SIG-M5 (cell line): ENCODE data around the gene RFX2.
A peak's percentile ranks its signal among the peaks of the same experiment; 100 is the strongest.

Experiments
- DNase-seq: peaks from one replicate; lab custom pipeline; 2025; lab: John Stamatoyannopoulos, UW

The RFX2 gene

DNA sequence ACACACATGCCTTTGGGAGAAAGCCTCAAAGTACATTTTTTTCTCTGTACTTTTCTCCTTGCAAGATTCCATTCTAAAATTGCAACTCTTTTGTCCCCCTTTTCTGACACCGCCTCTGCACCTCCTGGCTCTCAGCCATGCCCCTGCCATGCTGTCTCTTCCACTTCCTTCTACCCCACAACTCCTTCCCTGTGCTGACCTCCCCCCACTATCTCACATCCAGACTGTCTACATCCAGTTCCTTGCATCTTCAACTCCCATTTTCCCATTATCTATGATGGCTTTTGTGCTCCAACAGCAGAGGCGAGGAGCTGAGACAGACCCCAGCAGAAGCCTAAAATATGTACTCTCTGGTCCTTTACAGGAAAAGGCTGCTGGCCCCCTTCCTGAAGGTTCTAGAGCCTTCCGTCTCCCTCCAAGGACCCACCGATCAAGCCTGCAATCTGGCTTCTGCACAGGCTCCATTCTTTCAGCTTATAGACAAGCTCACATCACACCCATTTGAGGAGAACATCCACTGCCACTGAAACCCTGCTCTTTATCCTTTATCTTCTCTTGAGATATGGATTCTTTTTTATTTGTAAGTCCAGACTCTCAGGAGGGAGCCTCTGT, 50.2 kb downstream of the RFX2 start:
- no peak for DNase-seq

DNA sequence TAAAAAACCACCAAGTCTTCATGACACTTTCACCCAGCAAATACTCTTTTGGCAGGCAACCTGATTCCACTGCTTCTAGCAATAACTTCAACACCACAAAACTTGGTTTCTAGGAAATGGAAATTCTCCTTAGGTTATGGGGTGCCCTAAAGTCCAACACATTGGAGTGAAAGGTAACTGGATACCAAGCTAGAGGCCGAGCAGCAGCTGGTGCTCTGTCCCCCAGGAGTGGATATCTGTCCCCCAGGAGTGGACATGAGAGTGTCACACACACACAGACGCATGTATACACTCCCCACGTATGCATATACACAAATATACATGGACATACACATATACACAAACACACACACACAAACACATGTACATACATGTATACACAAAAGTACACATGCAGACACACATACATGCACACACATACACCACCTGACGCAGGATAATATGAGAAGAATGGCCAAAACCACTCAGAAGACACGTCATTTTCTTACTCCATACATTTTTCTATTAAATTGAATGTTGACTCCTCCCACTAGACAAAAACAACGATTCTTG, 50.8 kb downstream of the RFX2 start:
- DNase-seq, result no peak

DNA sequence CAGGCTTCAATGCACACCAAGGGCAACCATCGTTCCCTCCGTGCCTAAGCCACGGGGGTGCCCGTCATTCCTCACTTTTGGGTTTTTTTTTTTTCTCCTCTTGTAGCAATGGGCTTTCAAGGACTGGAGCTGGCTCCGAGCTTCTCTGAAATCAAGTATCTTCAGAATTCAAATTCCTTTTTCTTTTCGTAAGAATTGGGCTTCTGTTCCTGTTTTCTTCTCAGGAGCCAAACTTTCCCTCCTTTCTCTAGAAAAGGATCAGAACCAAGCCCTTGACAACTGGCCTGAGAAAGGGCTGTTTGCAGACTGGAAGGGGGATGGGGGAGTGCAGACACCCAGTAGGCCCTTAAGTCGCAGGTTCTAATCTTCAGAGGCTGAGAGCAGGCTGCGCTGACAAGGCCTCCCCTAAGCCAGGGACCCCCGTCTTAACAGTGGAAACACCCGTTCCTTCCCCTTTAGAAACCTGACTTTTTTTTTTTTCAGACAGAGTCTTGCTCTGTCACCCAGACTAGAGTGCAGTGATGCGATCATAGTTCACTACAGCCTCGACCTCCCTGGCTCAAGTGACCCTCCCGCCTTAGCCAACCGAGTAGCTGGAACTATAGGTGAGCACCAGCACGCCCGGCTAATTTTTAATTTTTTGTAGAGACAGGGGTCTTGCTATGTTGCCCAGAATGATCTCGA, 51.6 kb downstream of the RFX2 start:
- DNase-seq, result no peak

DNA sequence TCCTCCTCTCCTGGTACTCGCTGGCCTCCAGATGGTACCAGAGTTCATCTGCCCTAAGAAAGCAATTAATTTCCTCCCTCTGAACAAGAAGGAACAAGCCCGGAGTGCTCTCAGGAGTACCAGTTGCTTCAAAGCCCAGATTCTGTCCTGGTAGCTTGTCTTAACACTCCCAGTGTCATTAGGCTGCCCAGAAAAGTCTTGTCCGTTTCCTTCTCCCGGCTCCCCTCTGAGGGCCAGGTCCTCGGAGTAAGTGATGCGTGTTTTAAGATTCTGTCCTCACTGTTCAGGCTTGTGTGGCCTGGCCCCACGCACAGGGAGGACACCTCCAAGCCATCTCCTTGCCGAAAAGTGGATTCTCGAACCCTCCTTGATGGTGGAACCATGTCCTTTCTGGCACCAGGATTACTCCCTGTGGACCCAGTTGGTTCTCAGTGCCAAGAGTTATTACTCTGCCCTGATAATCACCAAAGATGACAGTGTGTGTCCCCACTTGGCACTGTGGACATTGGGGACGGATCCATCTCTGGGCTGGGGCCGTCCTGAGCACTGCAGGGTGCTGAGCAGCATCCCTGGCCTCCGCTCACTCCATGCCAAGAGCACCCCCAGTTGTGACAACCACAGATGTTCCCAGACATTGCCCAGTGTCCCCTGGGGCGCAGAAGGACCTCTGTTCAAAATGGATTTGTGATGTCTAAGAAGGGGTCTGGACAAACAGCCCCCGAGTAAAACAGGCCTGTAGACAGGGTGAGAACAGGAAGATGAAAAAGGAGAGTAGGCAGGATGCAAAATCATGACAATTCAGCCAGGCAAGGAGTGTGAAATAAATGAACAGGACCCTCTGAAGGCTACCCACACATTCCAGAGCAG, 52.4 kb downstream of the RFX2 start:
- DNase-seq, result no peak

DNA sequence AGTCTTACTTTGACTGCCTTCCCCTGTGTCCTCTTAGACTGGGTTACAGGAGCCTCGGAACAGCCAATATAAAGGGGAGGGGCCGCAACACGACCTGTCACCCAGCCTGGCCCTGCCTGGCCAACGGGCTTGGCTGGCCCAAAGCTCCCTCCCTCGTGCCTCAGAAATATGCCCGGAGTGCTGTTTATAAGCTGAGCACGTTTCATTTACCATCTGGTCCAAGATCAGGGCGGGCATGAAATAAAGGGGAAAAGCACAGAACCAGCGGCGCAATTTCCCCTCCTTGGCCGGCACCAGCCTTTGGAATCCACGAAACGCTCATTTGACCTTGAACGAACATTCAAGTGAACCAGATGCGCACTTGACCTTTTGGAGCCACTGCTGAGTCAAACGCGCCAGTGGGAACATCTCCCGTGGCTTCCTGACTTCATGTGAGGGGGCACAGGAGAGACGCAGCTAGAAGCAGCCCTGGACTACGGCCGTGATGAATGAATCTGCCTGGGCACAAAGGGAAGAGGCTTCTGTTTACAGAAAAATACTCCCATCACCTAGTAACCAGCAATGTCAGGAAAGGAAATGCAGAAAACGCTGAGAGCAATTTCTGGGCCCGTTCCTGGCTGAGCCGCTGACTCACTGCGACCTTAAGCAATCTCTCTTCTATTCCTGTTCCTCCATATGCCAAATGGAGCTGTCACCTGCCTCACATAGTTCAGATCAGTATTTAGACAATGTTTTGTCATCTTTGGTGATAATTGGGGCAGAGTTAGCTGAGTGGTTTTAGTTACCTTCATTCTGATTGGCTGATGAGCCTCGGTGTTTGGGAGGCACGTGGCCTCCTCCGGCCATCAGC, 53.3 kb downstream of the RFX2 start:
- peak; percentile 94 for DNase-seq

DNA sequence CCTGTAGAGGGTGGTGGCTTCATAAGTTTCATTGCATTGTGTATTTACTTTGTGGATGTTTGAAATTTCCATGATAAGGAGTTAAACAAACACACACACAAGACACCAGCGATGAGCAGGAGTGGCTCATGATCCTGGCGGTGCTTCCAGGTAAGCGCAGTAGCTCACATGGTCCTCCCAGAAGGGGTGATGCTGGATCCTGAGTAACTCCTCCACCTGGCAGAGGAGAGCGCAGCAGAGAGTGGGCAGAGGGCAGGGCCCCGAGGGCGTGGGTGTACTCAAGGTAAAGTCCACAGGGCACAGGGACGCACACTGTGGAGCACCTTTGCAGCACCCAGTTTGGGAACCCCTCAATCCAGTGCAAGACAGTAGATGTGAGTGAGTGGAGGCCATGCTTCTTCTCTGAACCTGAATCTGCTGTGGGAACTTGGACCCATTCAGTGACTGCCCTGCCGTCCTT, 54.0 kb downstream of the RFX2 start:
- DNase-seq, result no peak

DNA sequence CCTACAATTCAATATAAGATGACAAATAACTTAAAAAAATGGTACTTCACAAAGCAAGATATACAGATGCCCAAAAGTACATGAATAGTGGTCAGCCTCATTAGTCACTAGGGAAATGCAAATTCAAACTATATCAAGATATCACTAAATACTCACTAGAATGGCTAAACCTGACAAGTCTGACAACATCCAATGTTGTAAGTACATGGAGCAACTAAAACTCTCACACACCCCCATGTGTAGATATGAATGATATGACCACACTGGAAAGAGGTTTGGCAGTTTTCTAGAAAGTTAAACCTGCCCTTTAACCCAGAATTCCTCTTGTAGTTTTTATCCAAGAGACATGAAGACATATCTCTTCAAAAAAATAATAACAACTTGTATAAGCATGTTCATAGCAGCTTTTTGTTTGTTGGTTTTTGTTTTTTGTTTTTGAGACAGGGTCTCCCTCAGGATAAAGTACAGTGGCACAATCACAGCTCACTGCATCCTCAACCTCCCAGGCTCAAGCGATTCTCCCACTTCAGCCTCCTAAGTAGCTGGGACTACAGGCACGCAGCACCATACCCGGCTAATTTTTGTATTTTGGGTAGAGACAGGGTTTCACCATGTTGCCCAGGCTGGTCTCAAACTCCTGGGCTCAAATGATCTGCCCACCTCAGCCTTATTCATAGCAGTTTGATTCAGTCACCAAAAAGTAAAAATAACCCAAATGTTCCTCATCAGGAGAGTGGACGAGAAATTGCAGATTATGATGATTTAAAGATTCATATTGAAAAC, 55.1 kb downstream of the RFX2 start:
- no peak for DNase-seq

DNA sequence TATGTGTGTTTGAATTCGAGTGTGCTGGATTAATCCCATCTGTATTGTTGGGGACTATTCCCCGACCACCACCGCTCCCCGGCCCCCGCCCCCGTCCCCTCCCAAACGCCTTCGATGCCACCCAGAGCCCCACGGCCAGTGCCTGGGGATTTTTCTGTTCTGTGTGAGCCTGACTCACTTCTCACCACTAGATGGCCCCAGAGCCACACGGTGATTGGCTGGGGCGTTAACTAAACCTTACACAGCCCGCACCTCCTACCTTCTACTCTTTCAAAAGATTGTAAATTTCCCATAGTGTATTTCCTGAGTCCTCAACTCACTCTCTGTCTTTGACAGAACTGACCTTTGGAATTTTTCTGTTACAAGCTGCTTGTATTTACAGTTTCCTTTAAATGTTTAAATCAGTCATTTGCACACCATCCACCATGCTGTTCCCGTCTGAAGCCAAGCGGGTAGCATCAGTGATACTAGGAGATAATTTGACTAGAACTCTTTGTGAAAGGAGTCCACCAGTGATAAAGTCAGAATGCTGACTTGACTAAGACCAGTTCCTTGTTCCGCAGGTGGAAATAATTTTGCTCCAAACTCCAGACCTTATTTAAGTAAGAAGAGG, 61.4 kb downstream of the RFX2 start:
- DNase-seq, result no peak

DNA sequence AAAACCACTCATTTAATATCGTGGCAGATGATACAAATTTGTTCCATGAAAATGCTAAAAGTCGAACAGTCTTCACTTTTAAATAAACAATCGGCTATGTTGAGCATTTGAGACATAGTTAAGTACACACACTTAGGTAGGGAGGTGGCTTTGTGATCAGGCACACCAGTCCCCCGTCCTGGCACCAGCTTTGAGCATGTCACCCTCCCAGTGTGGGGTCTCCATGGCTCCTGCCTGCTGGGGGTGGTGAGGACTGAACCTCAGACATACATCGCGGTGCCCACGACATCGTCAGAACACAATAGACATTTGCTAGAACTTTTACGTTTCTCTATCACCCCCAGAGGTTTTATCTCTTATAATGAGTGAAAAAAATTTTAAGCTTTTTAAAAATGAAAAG, 62.0 kb downstream of the RFX2 start:
- DNase-seq, result no peak

DNA sequence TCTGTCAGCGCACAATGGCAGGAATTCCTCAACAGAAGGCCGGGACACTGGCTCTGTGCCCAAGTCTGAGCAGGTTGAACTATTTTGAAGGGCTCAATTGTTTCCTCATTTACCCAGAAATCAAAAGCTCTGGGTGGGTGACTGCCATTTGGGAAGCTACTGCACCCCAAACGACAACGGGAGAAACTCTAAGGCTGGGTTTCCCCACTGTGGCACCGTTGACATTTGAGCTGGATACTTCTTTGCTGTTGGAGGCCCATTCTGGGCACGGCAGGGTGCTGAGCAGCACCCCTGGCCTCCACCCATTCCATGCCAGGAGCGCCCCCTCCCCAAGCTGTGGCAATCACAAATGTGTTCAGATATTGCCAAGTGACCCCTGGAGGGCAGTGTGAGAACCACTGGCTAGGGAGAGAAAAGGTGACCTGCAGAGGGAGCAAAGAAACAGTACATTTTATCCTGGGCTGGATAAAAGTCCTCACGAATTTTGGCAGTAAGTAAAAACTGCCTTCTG, 62.5 kb downstream of the RFX2 start:
- DNase-seq, result no peak

DNA sequence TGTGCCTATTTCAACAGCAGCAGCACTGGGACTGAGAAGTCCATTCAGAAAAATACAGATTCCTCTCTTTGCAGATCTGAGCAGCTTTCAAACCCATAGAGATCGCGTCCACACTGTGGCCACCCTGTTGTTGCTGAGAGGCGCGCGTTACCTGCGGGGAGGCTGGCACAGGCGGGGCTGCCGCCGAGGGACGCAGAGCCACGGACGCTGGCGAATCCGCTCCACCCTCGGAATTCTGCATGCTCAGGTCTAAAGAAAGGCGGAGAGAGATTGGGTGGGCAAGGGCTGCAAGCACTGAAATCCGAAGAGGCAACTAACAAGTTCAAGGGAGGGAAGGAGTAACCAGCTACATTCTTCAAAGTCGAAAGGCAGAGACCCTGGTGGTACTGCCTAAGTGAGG, 63.0 kb downstream of the RFX2 start:
- DNase-seq, result no peak

DNA sequence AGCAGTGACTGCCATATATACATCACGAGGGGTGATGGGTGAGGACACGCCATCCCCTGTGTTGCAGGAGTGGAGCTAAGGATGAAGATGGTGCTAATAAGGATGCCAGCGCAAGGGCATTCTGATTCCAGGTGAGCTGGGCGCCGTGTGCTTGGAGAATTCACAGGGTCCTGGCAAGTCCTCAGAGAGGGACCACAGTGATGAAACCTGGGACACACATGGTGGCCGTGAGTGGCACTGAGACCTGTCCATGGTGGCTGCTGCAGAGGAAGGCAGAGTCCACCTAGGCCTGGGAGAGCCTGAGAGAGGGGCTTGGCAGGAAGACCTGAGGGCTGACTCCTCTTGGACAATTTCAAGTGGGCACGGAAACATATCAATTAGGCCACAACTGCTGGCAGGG, 65.2 kb downstream of the RFX2 start:
- DNase-seq, result no peak

DNA sequence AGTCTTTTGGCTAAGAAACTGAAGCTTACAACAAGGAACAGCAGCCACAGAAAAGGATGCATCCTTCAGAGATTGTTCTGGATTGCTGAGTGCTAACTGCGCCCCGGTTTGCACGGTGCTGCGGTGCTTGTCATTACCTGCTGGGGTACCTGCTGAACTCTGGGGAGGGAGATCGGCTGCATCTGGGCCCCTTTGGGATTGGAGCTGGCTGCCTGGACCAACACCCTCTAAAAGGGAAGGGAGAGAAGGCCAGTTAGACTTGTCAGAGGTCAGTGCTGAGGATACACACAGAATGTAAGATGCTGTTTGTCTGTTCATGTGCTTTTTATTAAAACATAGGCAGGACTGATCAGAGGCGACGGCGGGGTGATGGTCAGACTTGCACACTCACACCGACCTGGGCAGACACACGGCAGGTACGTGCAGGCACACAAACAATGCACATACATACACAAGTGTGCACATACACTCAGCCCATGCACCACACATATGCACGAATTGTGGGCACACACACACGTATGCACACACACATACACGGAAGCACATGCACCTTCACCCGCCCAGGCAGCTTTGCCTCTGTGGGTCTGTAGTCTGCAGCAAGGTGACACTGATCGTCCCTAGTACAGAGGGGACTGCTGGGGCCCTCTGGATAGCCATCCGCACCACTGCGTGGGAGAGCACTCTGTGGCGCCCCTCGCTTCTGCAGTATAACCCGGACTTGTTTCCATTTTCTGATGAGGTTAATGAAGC, 66.1 kb downstream of the RFX2 start:
- no peak for DNase-seq

DNA sequence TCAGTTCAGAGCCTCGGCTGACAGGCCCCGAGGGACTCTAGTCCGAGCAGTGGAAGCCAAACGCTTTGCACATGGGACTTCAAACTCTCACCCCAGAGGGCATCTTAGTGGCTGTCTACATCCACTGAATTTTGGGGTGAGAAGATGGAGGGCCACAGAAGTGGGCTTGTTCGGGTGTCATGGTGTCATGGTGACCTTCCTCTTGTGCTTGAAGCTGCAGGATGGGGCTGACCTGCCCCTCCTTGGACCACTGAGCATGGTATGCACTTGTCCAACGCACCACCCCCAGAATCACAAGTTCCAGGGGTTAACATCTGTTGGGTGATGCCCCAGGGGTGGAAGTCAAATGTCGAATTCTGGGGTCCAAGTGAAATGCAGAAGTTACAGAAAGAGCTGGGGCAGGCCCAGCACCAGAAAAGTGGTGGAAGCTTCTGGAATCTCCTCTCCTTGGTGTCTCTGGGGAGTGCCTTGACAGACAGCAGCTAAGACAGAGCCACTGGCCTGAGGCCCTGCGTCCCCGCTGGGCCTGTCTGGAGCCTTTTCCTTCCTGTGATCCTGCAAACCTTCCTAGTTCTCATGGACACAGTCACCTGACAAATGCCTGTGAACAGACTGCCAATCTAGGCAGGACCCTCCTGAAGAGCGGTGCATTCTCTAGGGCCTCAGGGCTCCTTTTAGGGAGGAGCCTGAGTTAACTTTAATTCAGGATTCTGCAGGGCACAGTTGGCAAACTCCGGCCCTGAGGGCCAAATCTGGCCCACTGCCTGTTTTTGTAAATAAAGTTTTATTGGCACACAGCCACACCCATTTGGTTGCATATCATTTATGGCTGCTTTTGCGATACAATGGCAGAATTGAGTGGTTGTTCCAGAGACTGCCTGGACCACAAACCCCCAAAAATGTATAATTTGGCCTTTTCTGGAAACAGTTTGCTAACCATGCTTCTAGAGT, 67.2 kb downstream of the RFX2 start:
- no peak for DNase-seq

DNA sequence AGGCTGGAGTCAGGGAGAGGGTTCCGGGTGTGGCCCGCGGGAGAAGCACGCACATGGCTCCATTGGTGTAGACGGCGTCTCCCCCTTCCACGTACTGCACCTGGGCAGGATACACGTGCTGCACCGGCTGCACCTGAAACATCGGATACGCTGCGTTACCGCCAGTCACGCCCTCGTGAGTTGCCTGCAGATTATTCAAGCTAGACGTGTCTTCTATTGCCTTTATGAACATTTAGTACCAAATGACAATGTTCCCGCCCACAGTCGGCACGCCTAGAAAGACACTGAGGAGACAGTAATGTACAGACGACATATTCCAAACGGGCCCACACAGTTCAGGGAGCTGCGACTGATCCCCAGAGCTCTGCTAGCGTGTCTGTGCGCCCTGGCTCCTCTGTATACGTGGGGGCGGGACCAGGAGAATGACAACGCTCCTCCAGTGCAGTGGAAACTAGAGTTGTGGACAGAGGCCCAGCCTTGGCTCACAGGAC, 68.3 kb downstream of the RFX2 start:
- no peak for DNase-seq

DNA sequence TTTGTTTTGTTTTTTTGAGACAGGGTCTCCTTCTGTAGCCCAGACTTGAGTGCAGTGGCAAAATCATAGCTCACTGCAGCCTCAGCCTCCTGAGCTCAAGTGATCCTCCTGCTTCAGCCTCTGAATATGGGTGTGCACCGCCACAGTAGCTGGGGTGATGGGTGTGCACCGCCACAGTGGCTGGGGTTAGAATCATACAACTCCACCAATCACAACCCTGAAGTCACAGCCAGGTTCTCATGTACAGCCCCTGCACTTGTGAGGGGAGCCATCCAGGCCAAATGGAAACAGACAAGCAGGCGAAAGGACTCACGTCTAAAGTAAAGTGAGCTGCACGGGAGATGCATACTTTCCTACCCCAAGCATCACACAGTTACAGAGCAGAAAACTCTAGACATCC, 69.2 kb downstream of the RFX2 start:
- DNase-seq, result no peak

DNA sequence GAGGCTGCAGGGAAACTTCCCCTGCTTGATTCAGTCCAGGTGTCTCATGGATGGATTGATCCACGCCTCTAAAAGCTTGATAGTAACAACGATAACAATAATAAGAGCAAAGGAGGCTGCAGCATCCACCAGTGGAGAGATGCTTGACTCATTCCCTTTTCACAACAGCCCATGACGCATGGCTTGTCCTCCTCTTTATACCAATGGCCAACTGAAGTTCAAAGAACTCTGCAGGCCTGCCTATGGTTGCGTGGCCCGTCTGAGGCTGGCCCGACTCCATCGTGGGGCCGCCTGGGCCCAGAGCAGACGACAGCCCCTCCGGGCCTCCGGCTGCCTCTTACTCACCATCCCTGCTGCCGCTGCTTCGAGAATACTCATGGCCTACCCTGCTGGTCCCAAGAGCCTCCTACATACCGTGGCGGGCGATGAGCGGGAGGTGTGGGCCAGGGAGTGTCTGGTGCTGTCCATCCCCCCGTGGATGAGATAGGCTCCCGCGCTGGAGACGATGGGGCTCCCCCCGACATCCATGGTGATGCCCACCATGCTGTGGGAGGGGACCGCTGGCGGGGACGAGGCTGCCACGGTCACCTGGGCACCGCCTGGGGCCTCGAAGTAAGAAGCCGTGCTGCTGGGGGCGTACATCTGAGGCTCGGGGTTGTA, 70.6 kb downstream of the RFX2 start:
- no peak for DNase-seq
